ENCODE measurements around the gene CCDC148.

Gene CCDC148

DNA sequence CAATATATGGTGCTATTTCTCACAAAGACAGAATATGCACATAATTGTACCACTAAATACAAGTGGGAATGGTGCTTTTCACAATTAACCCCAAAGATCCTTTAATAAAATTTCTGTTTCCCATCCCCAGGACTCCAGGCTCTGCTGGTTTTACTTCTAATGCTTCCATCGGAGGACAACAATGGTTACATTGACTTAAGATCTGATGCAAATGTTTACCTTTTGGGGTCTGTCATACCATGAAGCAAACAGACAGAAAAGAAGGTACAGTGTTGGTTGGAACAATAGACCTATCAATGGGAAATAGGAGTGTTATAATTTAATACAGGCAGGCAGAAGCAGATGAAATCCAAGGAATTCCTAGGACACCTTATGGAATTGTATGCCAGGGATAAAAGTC lies 249.2 kb downstream of the CCDC148 start:
- no peaks in the 10 kb centered on the region for H3K9me3 ChIP-seq
- TF ChIP-seq CTCF (IDR thresholded peaks at IDR 0.05; ENCODE audit: low read depth, low read length) = no peak
- no peak for DNase-seq
- no peak overlapping the region for H3K4me3 ChIP-seq (ENCODE audit: low read depth, low read length)
- no peaks in the 10 kb centered on the region for H3K36me3 ChIP-seq
- H3K4me1 ChIP-seq = peaks cover 3% of the 10 kb centered on the region; the same call in 1 of the 2 replicates
- no peaks in the 10 kb centered on the region for H3K27me3 ChIP-seq

DNA sequence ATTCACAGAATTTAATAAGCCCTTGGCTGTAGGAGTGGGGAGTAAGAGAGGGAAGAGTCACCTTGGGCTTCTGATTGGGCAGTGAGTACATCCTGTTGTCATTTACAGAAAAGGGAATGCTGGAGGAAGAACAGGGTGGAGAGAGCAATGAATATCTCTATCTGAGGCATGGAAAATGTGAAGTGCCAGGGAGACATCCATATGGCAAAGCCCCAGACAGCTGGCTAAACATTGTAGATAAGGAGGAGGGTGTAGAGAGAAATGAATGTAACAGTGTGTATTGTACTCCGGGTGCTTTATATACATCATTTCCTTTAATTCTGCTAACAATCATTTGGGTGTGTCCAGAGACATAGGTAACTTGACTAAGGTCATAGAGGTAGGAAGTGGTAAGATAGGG lies 251.3 kb downstream of the CCDC148 start:
- H3K4me1 ChIP-seq = peaks cover 3% of the 10 kb centered on the region; the same call in 1 of the 2 replicates
- TF ChIP-seq CTCF (IDR thresholded peaks at IDR 0.05; ENCODE audit: low read depth, low read length) = no peak
- H3K27me3 ChIP-seq = no peaks in the 10 kb centered on the region
- no peak for DNase-seq
- H3K36me3 ChIP-seq = no peaks in the 10 kb centered on the region
- no peaks in the 10 kb centered on the region for H3K9me3 ChIP-seq
- no peak overlapping the region for H3K4me3 ChIP-seq (ENCODE audit: low read depth, low read length)

DNA sequence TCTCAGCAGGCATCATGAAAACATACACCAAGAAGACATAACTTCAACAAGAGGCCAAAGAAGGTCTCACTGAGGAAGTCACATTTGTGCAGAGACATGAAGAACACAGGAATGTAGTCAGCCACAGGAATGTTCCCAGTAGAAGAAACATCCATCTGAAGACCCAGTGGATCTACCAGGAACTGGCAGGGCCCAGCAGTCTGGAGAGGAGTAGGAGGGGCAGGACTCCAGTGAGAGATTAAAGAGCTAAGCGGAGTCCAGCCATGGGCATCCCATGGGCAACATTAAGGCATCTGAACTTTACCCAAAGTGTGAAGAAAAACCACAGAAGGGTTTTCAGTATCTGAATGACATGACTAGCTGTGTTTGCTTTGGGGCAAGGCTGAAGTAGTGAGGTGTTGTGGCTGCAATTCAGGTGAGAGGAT lies 251.8 kb downstream of the CCDC148 start:
- peaks cover 3% of the 10 kb centered on the region; the same call in 1 of the 2 replicates for H3K4me1 ChIP-seq
- DNase-seq = no peak
- TF ChIP-seq CTCF (IDR thresholded peaks at IDR 0.05; ENCODE audit: low read depth, low read length) = no peak

GRCh38 chr2:158202161-158202815 lies 254.3 kb downstream of the CCDC148 start:
- Histone ChIP-seq H3K9me3 (no peaks in the 10 kb centered on the region), H3K36me3 (no peaks in the 10 kb centered on the region), H3K27me3 (no peaks in the 10 kb centered on the region), H3K4me1 (peaks cover 3% of the 10 kb centered on the region; the same call in 1 of the 2 replicates), H3K4me3 (ENCODE audit: low read depth, low read length) (no peak overlapping the region)
- DNase-seq = peak; percentile 16
- TF ChIP-seq CTCF (IDR thresholded peaks at IDR 0.05; ENCODE audit: low read depth, low read length) = no peak

More for the DNA sequence above, 251.8 kb downstream of the CCDC148 start:
- no peak overlapping the region for H3K4me3 ChIP-seq (ENCODE audit: low read depth, low read length)
- no peaks in the 10 kb centered on the region for H3K36me3 ChIP-seq
- H3K9me3 ChIP-seq = no peaks in the 10 kb centered on the region
- no peaks in the 10 kb centered on the region for H3K27me3 ChIP-seq

- no peak for DNase-seq
- H3K27me3 ChIP-seq = no peaks in the 10 kb centered on the region
- peaks cover 3% of the 10 kb centered on the region; the same call in 1 of the 2 replicates for H3K4me1 ChIP-seq
Observed at GRCh38 chr2:158199928-158200650, 256.5 kb downstream of the CCDC148 start.

More at GRCh38 chr2:158199928-158200650, 256.5 kb downstream of the CCDC148 start:
- TF ChIP-seq CTCF (IDR thresholded peaks at IDR 0.05; ENCODE audit: low read depth, low read length) = no peak
- H3K36me3 ChIP-seq = no peaks in the 10 kb centered on the region
- H3K4me3 ChIP-seq (ENCODE audit: low read depth, low read length) = no peak overlapping the region
- H3K9me3 ChIP-seq = no peaks in the 10 kb centered on the region

Data from BE2C (cell line).